ENCODE measurements around the gene CDK17.
"Not testable (repeated sequence)": the region's sequence is repeated elsewhere in the genome, so short reads cannot be mapped to it uniquely, and the experiment has no call there.

The CDK17 gene

GRCh38 chr12:96354326-96354725, 45.9 kb downstream of the CDK17 start:
- no peak for DNase-seq (ENCODE audit: low read depth)

DNA sequence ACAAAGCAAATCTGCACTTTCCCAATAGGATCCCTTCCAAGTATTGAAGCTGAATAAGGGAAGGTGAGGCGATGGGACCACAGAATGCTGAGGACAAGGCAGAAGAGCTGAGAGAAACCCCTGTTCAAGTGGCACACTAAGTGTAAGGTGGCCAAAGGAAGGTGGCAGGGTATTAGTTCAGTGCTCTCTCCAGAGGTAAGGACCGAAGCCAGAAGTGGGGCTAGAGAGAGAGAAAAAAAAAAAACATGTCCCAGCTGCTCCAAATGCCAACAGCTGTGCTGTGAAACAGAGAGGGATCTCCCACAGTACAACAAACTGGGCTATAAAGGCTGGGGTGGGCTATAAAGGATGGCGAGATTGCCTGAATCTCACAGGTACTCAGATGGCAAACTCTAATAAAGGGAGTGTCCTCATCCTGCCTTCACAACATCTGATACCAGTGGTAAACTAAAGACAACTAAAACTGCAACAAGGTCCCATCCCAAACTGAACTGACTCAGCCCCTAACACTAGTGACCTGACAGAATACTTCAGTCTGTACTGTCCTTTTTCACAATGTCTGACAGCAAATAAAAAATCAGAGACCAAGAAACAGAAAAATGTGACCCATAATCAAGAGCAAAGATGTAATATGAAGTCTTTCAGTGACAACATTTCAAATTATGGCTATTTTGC, 47.9 kb downstream of the CDK17 start:
- no peak for DNase-seq (ENCODE audit: low read depth)

DNA sequence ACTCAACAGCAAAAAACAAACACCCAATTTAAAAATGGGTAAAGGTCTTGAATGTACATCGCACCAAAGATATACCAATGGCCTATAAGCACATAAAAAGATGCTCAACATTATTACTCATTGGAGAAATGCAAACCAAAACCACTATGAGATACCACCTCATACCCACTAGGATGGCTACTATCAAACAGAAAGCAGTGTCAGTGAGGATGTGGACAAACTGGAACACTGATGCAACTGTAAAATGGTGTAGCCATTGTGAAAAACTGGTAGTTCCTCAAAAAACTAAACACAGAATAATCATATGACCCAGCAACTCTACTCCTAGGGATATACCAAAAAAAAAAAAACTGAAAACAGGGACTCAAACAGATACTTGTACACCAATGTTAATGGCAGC, 49.3 kb downstream of the CDK17 start:
- DNase-seq (ENCODE audit: low read depth), result no peak

DNA sequence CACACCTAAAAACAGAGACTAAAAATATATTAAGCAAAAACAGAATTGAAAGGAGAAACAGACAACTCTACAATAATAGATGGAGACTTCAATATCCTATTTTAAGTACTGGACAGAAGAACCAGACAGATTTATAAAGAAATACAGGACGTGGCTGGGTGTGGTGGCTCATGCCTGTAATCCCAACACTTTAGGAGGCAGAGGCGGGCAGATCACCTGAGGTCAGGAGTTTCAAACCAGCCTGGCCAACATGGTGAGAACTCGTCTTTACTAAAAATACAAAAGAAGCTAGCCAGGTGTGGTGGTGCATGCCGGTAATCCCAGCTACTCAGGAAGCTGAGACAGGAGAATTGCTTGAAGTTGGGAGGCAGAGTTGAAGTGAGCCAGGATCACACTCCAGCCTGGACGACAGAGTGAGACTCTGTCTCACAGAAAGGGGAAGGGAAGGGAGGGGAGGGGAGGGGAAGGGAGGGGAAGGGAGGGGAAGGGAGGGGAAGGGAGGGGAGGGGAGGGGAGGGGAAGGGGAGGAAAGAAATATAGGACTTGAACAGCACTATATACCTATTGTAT, 53.0 kb downstream of the CDK17 start:
- DNase-seq (ENCODE audit: low read depth), result no peak

- not testable (repeated sequence) for DNase-seq (ENCODE audit: low read depth)
Observed at GRCh38 chr12:96346716-96347115, 53.5 kb downstream of the CDK17 start.

DNA sequence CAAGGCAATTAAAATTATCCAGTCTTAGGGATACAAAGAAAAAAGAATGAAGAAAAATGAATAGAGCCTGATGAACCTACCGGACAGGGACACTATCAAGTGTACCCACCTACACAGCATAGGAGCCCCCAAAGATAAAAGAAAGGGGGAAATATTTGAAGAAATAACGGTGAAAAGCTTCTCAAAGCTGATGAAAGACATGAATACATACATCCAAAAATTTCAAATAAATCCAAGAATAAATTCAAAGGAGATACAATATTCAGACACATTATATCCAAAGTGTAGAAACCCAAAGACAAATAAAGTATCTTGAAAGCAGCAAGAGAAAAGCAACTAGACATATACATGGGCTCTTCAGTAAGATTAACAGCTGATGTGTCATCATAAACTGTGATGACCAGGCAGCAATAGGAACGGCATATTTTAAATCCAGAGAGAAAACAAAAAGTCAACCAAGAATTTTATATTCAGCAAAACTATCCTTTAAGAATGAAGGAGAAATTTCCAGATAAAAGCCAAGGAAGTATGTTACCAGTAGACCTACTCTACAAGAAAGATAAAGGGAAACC, 56.0 kb downstream of the CDK17 start:
- no peak for DNase-seq (ENCODE audit: low read depth)

- DNase-seq (ENCODE audit: low read depth), result no peak
Observed at GRCh38 chr12:96343347-96343954, 56.8 kb downstream of the CDK17 start.

- DNase-seq (ENCODE audit: low read depth), result not testable (repeated sequence)
Observed at GRCh38 chr12:96339666-96340065, 60.6 kb downstream of the CDK17 start.

GRCh38 chr12:96338852-96339471, 61.3 kb downstream of the CDK17 start:
- no peak for DNase-seq (ENCODE audit: low read depth)

GRCh38 chr12:96337953-96338352, 62.3 kb downstream of the CDK17 start:
- DNase-seq (ENCODE audit: low read depth), result no peak

GRCh38 chr12:96336489-96336888, 63.8 kb downstream of the CDK17 start:
- no peak for DNase-seq (ENCODE audit: low read depth)

GRCh38 chr12:96335270-96335669, 65.0 kb downstream of the CDK17 start:
- DNase-seq (ENCODE audit: low read depth), result no peak

DNA sequence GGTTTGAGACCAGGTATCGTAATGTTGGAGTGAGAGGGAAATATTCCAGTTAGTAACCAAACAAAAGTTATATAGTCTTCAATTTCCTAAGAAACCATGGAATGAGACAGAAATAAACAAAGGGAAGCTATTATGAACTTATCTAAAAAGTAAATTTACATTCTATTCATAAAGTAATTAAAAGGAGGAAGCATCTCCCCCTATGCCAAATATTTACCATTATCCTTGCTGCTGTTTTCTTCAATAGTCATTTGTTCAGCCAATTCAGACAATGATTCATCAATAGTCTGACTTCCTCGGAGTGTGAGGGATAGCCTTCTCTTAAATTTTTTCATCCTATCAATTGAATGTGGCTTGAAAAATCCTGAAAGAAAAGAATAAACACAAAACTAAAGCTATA, 65.7 kb downstream of the CDK17 start:
- no peak for DNase-seq (ENCODE audit: low read depth)

DNA sequence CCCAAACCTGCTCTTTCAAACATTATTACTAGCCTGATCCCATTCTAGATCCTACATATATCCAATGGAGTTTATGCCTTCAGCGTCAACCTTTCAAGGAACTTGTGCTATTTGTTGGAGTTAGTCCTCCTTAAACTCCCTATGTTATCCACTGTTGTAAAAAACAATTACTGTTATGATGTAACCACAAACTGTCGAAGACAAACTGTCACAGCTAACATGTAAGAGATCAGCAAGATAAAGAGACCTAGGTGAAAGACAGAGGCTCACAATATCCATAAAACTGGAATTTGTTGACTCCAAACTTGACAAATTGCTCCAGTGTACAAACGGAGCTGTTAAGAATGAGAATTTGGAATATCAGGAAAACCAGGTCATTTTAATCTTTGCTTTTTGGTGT, 70.7 kb downstream of the CDK17 start:
- DNase-seq (ENCODE audit: low read depth), result no peak

DNA sequence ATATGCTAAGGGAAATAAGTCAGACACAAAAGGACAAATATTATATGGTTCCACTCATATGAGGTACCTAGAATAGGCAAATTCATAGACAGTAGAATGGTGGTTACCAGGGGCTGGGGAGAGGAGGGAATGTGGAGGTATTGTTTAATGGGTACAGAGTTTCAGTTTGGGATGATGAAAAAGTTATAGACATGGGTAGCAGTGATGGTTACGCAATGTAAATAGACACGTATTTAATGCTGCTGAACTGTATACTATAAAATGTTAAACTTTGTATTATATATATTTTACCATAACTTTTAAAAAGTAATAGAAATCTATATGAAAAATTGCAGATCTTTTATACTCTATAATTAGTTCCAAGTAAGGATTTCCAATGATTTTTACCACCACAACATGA, 71.2 kb downstream of the CDK17 start:
- DNase-seq (ENCODE audit: low read depth), result no peak

GRCh38 chr12:96327889-96328288, 72.3 kb downstream of the CDK17 start:
- no peak for DNase-seq (ENCODE audit: low read depth)

DNA sequence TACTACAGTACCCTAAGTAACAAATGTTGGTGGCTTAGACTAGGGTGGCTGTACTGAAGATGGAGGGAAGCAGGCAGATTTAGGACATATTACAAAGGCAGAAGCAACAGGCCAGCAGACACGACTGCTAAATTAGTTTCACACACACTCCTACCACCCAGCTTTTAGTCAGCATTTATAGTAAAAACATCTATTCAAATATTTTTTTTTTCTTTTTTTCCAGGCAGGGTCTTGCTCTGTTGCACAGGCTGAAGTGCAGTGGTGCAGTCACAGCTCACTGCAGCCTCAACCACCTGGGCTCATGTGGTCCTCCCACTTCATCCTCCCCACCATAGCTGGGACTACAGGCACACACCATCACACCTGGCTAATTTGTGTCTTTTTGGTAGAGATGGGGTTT, 72.9 kb downstream of the CDK17 start:
- no peak for DNase-seq (ENCODE audit: low read depth)

GRCh38 chr12:96326628-96327227, 73.5 kb downstream of the CDK17 start:
- no peak for DNase-seq (ENCODE audit: low read depth)

- DNase-seq (ENCODE audit: low read depth), result no peak
Observed at GRCh38 chr12:96323906-96324305, 76.3 kb downstream of the CDK17 start.

DNA sequence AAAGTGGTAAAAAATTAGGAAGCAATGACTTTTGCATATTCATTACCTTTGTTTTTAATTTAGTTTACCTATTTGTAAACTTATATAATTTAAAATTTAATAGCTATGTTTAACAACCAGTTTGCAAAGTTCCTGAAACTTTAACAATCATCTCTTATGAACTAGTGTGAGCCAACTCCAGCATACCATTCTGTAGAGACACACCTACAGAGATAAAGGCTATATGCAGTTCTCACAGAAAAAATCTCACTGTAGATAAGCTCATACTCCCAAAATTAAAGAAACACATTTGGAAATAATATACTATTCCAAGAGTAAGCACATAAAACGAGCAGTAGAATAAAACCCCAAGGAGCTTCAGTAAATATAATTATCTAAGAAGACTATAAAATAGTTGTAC, 77.5 kb downstream of the CDK17 start:
- no peak for DNase-seq (ENCODE audit: low read depth)

DNA sequence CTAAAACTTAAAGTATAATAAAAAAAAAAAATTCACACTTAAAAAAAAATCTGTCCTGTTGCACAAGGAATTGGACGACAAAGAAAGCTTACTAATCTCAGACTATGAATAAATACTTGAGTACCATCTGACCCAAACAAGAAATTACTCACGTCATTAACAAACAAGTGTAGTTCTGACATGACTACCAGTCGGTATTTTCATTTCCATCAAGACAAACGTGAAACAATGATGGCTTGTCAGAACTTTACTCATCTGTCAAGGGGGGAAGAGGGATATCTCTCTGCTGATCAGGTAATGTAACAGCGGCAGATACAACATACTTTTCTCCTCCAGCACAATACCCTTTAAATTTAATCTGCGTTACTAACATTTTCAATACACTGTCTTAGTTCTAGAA, 78.3 kb downstream of the CDK17 start:
- DNase-seq (ENCODE audit: low read depth), result no peak

- DNase-seq (ENCODE audit: low read depth), result not testable (repeated sequence)
Observed at GRCh38 chr12:96317801-96318200, 82.4 kb downstream of the CDK17 start.
